Measurements from ENCODE around the gene TWSG1.

TWSG1 gene

GRCh38 chr18:9334329-9334972 is at the start of gene TWSG1:
Gene TWSG1, plus strand, starts transcription at chr18:9334773. Its CDS starts 2,457 bp downstream, at chr18:9337230.
- DNase-seq: peak; percentile 95

- DNase-seq: no peak
Measured at GRCh38 chr18:9285604-9286003, 49.0 kb upstream of the TWSG1 start.

- DNase-seq: no peak
Measured at GRCh38 chr18:9287036-9287435, 47.5 kb upstream of the TWSG1 start.

- DNase-seq: no peak
Measured at GRCh38 chr18:9289698-9290097, 44.9 kb upstream of the TWSG1 start.

- no peak for DNase-seq
Measured at GRCh38 chr18:9290156-9290555, 44.4 kb upstream of the TWSG1 start.

GRCh38 chr18:9292047-9292446 is 42.5 kb upstream of the TWSG1 start:
- DNase-seq: no peak

- DNase-seq: no peak
Measured at GRCh38 chr18:9293948-9294347, 40.6 kb upstream of the TWSG1 start.

GRCh38 chr18:9296233-9297006 is 38.2 kb upstream of the TWSG1 start:
- no peak for DNase-seq

GRCh38 chr18:9297007-9297393 is 37.6 kb upstream of the TWSG1 start:
- no peak for DNase-seq

GRCh38 chr18:9304388-9305070 is 30.0 kb upstream of the TWSG1 start:
- DNase-seq: no peak

- DNase-seq: no peak
Measured at GRCh38 chr18:9319333-9319732, 15.2 kb upstream of the TWSG1 start.

- DNase-seq: no peak
Measured at GRCh38 chr18:9321017-9321452, 13.5 kb upstream of the TWSG1 start.

- DNase-seq: no peak
Measured at GRCh38 chr18:9321736-9322135, 12.8 kb upstream of the TWSG1 start.

- no peak for DNase-seq
Measured at GRCh38 chr18:9322744-9323143, 11.8 kb upstream of the TWSG1 start.

GRCh38 chr18:9323750-9324445 is 10.7 kb upstream of the TWSG1 start:
- DNase-seq: no peak

- no peak for DNase-seq
Measured at GRCh38 chr18:9325716-9326115, 8.9 kb upstream of the TWSG1 start.

- no peak for DNase-seq
Measured at GRCh38 chr18:9328776-9329175, 5.8 kb upstream of the TWSG1 start.

- no peak for DNase-seq
Measured at GRCh38 chr18:9329471-9329870, 5.1 kb upstream of the TWSG1 start.

GRCh38 chr18:9330419-9330818 is 4.2 kb upstream of the TWSG1 start:
- no peak for DNase-seq

GRCh38 chr18:9333441-9334328 is 888 bp upstream of the TWSG1 start:
- DNase-seq: peak; percentile 18

GRCh38 chr18:9334973-9335696 is 562 bp downstream of the TWSG1 start:
- DNase-seq: peak; percentile 25

GRCh38 chr18:9335697-9336045 is 1.1 kb downstream of the TWSG1 start:
- DNase-seq: no peak

Measured in CD4-positive, alpha-beta T cell treated with Interleukin-15 for 1 hour (primary cell).